GM19467 (cell line): ENCODE data around the gene SETBP1.

ENCODE experiments used
- ATAC-seq: cut with Tn5 transposase; IDR thresholded peaks from one replicate; pipeline ENCODE4 v1.9.1; 2021; ENCODE audit warnings: mild to moderate bottlenecking, moderate library complexity; ENCODE audit not compliant: unreplicated experiment

Gene SETBP1

GRCh38 chr18:45100321-45101105, 419.8 kb downstream of the SETBP1 start:
- ATAC-seq: no peak

GRCh38 chr18:45102126-45102525, 421.4 kb downstream of the SETBP1 start:
- no peak for ATAC-seq

GRCh38 chr18:45102863-45103262, 422.2 kb downstream of the SETBP1 start:
- no peak for ATAC-seq

GRCh38 chr18:45103319-45104048, 422.8 kb downstream of the SETBP1 start:
- peak; percentile 36 for ATAC-seq

- peak; percentile 13 for ATAC-seq
These were observed 423.3 kb downstream of the SETBP1 start for GRCh38 chr18:45104049-45104395.

- ATAC-seq: peak; percentile 92
These were observed 425.7 kb downstream of the SETBP1 start for GRCh38 chr18:45106331-45106774.

- no peak for ATAC-seq
These were observed 426.7 kb downstream of the SETBP1 start for GRCh38 chr18:45107425-45107824.

GRCh38 chr18:45108754-45109153, 428.1 kb downstream of the SETBP1 start:
- ATAC-seq: no peak

- no peak for ATAC-seq
These were observed 428.6 kb downstream of the SETBP1 start for GRCh38 chr18:45109271-45109670.

- no peak for ATAC-seq
These were observed 429.0 kb downstream of the SETBP1 start for GRCh38 chr18:45109706-45110105.

GRCh38 chr18:45110577-45111501, 430.2 kb downstream of the SETBP1 start:
- ATAC-seq: no peak

- ATAC-seq: no peak
These were observed 430.8 kb downstream of the SETBP1 start for GRCh38 chr18:45111502-45111848.

GRCh38 chr18:45112682-45113081, 432.0 kb downstream of the SETBP1 start:
- no peak for ATAC-seq

GRCh38 chr18:45116116-45116515, 435.4 kb downstream of the SETBP1 start:
- ATAC-seq: no peak
